Measurements from ENCODE around the gene SLC25A1.

DNA sequence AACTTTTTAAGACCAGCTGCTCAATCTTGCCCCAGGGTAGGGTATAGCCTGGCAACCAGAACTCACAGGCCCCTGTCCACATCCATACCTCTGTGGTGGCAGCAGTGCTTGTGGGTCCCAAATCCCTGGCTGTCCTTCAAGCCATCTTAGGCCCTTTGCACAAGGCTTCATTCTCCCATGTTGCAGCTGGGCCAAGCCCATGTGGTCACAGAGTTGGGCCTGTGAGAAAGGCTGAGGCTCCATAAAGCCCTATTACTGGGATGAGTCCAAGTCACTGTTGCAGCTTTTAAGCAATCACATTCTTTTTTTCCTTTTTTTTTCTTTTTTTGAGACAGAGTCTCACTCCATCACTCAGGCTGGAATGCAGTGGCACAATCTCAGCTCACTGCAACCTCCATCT is 47.9 kb upstream of the SLC25A1 start:
- TF ChIP-seq DPF2 (IDR thresholded peaks at IDR 0.05) (no peak), HCFC1 (IDR thresholded peaks at IDR 0.05; ENCODE audit: low read length) (no peak), EED (IDR thresholded peaks at IDR 0.05; ENCODE audit: low read depth) (no peak), HDAC6 (IDR thresholded peaks at IDR 0.05; ENCODE audit: unreplicated experiment) (no peak)
- TF ChIP-seq, protein P1, sequence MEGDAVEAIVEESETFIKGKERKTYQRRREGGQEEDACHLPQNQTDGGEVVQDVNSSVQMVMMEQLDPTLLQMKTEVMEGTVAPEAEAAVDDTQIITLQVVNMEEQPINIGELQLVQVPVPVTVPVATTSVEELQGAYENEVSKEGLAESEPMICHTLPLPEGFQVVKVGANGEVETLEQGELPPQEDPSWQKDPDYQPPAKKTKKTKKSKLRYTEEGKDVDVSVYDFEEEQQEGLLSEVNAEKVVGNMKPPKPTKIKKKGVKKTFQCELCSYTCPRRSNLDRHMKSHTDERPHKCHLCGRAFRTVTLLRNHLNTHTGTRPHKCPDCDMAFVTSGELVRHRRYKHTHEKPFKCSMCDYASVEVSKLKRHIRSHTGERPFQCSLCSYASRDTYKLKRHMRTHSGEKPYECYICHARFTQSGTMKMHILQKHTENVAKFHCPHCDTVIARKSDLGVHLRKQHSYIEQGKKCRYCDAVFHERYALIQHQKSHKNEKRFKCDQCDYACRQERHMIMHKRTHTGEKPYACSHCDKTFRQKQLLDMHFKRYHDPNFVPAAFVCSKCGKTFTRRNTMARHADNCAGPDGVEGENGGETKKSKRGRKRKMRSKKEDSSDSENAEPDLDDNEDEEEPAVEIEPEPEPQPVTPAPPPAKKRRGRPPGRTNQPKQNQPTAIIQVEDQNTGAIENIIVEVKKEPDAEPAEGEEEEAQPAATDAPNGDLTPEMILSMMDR (IDR thresholded peaks at IDR 0.05 in 2 of 3, conservative IDR thresholded peaks at IDR 0.05 in 1 of 3; ENCODE audit: control insufficient read depth in 2 of 3, extremely low read depth in 1 of 3, insufficient read depth in 1 of 3, low read depth in 3 of 3, low read length in 3 of 3), result no peak

Data from GM12878 (cell line).